GM12875 (cell line): Measurements from ENCODE around the gene CRYL1.

Experiments used
- H3K4me3 ChIP-seq: one replicate; pipeline ENCODE4 v1.5.1; 2011; ENCODE audit warnings: low read depth, low read length, control low read depth
- TF ChIP-seq, protein P1 (sequence below): IDR thresholded peaks from 2 replicates; pipeline ENCODE4 v1.5.1; 2011; ENCODE audit warnings: low read depth, mild to moderate bottlenecking, control low read depth, inconsistent platforms, low read length, moderate library complexity, borderline replicate concordance; ENCODE audit not compliant: insufficient read depth

The CRYL1 gene

DNA sequence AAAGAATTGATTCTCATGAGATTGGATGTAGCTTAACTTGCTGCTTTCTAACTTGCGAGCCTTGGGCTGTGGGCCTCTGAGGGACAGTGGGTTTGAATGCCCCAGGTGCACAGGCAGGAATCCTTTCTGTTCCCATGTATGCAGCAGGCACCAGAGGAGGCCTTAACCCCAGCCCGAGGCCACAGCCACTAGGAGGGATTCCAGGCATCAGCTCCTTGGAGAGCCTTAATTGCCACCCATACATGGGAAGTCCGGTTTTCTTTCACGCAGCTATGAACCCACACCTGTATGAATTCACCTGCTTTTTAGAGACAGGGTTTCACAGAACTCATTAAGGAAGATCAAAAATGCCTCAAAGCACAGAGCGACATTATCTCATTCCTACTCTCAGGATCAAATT is 117.9 kb downstream of the CRYL1 start:
- no peak overlapping the region for H3K4me3 ChIP-seq
- TF ChIP-seq, protein P1, sequence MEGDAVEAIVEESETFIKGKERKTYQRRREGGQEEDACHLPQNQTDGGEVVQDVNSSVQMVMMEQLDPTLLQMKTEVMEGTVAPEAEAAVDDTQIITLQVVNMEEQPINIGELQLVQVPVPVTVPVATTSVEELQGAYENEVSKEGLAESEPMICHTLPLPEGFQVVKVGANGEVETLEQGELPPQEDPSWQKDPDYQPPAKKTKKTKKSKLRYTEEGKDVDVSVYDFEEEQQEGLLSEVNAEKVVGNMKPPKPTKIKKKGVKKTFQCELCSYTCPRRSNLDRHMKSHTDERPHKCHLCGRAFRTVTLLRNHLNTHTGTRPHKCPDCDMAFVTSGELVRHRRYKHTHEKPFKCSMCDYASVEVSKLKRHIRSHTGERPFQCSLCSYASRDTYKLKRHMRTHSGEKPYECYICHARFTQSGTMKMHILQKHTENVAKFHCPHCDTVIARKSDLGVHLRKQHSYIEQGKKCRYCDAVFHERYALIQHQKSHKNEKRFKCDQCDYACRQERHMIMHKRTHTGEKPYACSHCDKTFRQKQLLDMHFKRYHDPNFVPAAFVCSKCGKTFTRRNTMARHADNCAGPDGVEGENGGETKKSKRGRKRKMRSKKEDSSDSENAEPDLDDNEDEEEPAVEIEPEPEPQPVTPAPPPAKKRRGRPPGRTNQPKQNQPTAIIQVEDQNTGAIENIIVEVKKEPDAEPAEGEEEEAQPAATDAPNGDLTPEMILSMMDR, result no peak

DNA sequence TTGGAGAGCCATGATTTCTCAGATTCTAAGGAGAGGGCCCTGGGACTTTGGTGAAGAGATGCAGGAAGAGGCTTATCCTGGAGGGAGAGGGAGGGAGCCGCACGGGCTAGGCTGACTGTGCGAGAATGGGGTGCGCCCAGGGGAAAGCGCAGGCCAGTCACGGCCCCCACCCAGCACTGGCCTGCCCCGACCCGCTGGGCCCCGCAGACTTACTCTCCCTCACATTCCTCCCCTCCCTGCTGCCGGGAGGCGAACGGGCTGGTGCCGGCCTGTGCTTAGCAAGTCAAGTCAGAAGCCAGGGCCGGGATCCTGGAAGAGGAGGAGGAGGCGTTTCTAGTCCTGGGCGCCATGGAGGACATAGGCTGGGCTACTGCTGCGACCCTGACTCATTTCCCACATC is 120.0 kb downstream of the CRYL1 start:
- no peak overlapping the region for H3K4me3 ChIP-seq
- TF ChIP-seq, protein P1, result no peak

DNA sequence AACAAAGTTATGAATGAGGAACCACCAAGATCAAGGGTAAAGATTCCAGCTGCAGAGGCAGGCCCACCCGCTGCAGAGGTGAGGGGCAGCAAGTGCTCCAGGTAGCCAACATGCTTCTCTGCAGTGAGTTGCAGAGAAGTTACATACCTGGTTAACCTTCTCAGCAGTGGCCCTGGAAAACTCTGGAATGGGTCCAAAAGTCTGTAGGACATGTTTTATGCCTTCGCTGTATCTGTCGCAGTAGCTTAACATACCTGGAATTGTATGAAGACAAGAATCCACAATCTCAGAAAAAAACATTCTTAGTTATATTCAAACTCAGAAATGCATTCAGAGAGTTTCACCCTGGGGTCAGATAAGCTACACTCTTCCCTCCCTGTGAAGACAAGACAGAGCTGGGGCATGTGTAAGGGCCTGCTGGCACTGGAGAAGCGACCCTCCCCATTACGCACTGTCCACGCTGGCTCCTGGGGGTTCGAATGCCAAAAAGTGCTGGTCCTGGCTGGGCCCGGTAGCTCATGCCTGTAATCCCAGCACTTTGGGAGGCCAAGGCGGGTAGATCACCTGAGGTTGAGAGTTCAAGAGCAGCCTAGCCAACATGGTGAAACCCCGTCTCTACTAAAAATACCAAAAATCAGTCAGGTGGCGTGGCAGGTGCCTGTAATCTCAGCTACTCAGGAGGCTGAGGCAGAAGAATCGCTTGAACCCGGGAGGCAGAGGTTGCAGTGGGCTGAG is 121.0 kb downstream of the CRYL1 start:
- H3K4me3 ChIP-seq, result no peak overlapping the region
- TF ChIP-seq, protein P1, result no peak

DNA sequence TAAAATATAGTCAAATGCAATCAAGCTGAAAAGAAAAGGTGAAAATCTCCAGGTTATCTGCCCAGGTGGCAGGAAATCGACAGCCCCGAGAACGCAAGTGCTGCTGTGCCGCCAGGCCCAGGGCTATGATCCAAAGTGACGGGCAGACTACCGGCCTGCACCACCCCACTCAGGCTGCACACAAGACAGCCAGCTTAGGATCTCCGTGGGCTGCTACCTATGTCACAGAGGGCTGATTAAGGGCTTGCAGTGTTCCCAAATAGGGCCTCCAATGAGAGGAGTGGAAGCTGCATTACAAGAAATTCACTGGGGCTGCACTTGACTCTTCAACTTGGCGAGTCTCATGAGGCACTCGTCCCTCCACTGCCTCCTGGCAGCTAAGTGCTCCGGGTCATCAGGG is 121.8 kb downstream of the CRYL1 start:
- TF ChIP-seq, protein P1, result no peak
- no peak overlapping the region for H3K4me3 ChIP-seq

DNA sequence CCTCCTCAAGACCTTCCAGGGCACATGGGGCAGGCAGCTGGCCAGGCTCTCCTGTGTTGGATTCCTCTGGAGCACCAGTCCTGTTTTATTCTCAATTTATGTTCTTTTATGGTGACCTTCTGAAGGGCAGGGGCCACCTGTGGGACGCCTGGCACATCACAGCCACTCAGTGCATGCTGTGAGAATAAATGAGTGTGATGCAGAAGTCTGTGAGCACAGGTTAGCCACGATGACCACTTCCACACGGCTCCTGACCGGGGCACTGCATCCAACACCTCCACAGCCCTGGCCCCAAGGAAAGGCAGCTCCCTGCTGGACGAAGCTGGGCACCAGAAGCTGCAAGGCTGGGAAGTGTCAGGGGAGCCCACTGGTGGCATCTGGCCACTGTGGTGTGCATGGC is 122.8 kb downstream of the CRYL1 start:
- TF ChIP-seq, protein P1, result no peak
- H3K4me3 ChIP-seq, result no peak overlapping the region

DNA sequence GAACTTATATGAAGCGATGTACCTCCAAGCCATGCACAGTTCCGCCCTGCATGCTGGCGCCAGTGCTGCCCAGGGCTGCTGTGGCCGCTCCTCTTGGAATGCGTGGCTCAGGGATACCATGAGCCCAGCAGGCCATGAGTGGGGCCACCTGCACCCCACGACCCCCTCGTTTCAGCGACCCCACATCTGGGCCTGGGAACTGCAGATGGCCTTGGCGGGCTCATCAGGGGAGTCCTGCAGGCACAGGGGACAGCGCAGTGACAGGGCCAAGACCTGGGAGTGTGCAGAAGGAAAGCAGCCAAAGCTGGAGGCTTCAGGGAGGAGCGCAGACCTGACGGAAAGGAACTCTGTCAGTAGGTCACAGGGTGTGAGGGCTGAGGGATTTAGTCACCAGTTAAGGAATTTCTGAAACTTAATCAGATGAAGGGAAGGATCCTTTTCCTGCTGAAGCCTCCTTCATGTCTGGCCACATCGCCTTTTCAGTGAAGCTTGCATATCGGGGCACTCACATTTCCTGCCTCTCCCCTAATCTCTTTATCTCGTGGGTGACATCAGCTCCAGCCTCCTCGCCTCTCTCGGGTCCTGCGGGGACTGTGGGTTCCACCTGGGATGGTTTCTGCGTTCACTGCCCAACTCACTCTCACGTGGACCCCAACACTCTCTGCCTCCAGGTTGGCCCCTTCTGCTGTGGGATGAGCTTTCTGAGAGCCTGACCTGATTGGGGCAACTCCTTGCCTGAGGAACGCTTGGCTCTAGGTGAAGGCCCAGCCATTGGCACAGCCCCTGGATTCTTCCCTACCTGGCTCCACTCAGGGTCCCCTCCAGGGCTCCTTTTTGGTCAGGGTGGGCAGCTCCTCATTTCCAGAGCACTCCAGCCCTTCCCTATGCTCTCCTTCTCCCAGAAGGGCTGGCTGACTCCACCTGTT is 123.5 kb downstream of the CRYL1 start:
- TF ChIP-seq, protein P1, result no peak
- no peak overlapping the region for H3K4me3 ChIP-seq
